C4-2B (cell line): ENCODE data around the gene C1QTNF9.

Experiments used
- H3K27ac ChIP-seq: fragments of 450-650 bp; 2 replicates; pipeline ENCODE4 v1.5.1; 2017
- ZFX ChIP-seq: fragments of 450-650 bp; IDR thresholded peaks from 2 replicates; pipeline ENCODE4 v1.6.1; 2017
- TF ChIP-seq, protein P1 (sequence below): fragments of 450-650 bp; conservative IDR thresholded peaks from 2 replicates; pipeline ENCODE4 v1.5.1; 2017; ENCODE audit warnings: mild to moderate bottlenecking

Gene C1QTNF9

DNA sequence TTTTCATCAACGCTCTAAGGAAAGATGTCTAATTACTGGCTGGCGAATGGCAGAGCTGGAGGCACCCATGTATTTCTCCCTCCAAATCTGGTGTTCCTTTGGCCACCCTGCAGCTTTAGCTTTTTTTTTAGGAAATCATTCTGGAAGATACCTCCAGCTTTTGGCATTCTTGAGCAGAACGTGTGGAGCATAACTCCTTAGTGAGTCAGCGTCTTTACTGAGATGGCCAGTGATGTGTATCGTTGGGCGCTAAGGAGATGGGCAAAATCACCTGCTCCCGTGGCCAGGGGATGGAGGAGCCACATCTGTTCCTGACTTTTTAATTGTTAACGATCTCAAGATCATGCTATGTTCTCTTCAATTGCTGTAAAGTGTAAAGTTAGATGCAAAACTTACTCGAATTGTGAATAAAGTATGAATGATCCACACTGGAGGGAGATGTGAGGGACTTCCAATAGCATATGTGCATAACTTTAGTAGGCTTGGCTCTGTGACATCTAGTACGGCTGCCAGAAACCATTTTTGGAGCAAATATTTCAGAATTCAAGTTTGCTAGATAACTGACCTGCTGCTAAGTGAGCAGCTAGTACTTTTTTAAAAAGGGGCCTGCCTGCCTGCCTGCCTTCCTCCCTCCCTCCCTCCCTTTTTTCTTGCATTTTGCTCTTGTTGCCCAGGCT is 24.4 kb upstream of the C1QTNF9 start:
- no peak overlapping the region for H3K27ac ChIP-seq
- TF ChIP-seq, protein P1, sequence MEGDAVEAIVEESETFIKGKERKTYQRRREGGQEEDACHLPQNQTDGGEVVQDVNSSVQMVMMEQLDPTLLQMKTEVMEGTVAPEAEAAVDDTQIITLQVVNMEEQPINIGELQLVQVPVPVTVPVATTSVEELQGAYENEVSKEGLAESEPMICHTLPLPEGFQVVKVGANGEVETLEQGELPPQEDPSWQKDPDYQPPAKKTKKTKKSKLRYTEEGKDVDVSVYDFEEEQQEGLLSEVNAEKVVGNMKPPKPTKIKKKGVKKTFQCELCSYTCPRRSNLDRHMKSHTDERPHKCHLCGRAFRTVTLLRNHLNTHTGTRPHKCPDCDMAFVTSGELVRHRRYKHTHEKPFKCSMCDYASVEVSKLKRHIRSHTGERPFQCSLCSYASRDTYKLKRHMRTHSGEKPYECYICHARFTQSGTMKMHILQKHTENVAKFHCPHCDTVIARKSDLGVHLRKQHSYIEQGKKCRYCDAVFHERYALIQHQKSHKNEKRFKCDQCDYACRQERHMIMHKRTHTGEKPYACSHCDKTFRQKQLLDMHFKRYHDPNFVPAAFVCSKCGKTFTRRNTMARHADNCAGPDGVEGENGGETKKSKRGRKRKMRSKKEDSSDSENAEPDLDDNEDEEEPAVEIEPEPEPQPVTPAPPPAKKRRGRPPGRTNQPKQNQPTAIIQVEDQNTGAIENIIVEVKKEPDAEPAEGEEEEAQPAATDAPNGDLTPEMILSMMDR, result no peak
- TF ChIP-seq ZFX, result no peak

DNA sequence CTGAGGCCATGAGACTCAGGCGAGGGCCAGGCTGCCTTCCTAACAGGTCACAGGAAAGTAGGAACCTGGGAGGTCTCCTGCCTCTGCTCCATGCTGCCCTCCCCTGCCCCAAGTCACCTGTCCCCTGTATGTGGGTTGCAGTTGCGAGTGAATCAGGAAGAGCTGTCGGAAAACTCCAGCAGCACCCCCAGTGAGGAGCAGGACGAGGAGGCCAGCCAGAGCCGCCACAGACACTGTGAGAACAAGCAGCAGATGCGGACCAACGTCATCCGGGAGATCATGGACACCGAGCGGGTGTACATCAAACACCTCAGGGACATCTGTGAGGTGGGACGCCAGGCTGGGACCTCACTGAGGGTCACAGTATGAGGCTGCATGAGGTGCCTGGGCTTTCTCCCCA is 22.8 kb upstream of the C1QTNF9 start:
- no peak overlapping the region for H3K27ac ChIP-seq
- TF ChIP-seq, protein P1, result no peak
- TF ChIP-seq ZFX, result no peak

DNA sequence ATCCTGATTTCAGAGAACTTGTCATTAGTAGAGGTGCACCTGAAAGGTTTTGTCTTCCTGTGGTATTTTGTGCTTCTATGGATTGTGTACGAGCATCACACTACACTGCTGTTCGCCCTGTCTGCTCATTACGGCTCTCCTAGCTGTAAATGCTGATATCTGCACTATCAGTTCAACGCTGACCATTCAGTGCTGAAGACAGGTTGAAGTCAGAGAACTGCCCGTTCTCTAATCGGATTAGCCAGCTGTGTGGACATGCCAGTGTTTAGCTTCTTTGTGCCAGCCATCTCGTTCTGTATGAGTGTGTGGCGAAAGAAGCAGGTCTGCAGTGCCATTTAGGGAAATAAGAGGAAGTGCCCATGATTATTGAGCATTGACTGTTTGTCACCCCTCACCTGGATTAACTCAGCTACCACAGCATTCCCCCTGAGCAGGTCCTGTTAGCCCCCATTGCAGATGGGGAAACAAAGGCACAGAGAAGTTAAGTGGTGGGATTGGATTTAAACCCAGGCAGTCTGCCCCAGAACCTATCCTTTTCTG is 21.6 kb upstream of the C1QTNF9 start:
- no peak overlapping the region for H3K27ac ChIP-seq
- TF ChIP-seq ZFX, result no peak
- TF ChIP-seq, protein P1, result no peak

- no peak overlapping the region for H3K27ac ChIP-seq
- TF ChIP-seq ZFX, result no peak
- TF ChIP-seq, protein P1, result no peak
Measured at GRCh38 chr13:24288870-24289269, 20.5 kb upstream of the C1QTNF9 start.

GRCh38 chr13:24290280-24290932 is 19.0 kb upstream of the C1QTNF9 start:
- TF ChIP-seq, protein P1, result no peak
- TF ChIP-seq ZFX, result no peak
- no peak overlapping the region for H3K27ac ChIP-seq

DNA sequence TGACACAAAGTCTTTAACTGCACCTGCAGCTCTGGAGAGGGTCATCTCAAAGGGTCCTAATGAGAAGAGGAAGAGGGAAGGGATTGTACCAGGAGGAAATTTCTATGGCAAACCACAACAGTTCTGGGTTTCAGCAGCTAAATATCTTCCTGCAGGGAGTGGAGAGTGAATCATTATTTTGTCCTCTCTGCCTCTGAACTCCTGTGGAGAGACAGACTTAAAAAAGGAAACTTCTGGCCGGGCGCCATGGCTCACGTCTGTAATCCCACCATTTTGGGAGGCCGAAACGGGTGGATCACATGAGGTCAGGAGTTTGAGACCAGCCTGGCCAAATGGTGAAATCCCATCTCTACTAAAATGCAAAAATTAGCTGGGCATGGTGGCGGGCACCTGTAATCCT is 16.9 kb upstream of the C1QTNF9 start:
- TF ChIP-seq ZFX, result no peak
- TF ChIP-seq, protein P1, result no peak
- no peak overlapping the region for H3K27ac ChIP-seq

DNA sequence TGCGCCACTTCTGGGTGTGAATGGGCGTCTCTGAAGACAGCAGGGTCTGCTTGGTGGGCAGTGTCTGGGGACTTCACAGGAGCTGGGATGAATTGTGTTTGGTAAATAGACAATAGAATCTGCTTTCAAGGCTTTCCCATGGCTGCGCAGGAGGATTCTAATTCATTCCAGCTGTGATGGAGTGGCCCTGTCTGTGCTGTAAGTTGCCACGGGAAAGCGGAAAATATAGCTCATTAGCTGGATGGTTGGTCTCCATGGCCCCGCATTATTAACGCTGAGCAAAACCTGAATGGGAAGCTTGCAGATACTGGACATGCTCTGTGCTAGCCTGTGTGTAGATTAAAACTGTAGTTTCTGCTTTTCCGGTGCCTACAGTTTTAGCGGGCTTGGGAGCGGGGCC is 15.6 kb upstream of the C1QTNF9 start:
- TF ChIP-seq, protein P1, result no peak
- no peak for TF ChIP-seq ZFX
- H3K27ac ChIP-seq, result no peak overlapping the region
